C4-2B (cell line): ENCODE data around the gene RGS7BP.

Experiments
- CTCF ChIP-seq: fragments of 450-650 bp; conservative IDR thresholded peaks from 2 replicates; pipeline ENCODE4 v1.5.1; 2017; ENCODE audit warnings: mild to moderate bottlenecking
- ZFX ChIP-seq: fragments of 450-650 bp; IDR thresholded peaks from 2 replicates; pipeline ENCODE4 v1.6.1; 2017

- TF ChIP-seq CTCF (no peak), ZFX (no peak)
Measured at GRCh38 chr5:64587370-64587769, 81.6 kb downstream of the RGS7BP start.
